Liver (tissue), 3 donors: ENCODE data around the gene SFN.

Source experiments
- FOXA1 ChIP-seq: IDR thresholded peaks from 2 replicates; pipeline ENCODE4 v1.6.1; 2016; ENCODE audit warnings: antibody characterized with exemption
- HNF4A ChIP-seq, 2 donors: conservative IDR thresholded peaks; 2 replicates each; pipeline ENCODE4 v1.6.1; 2016; ENCODE audit warnings: antibody characterized with exemption in 2 of 2, mild to moderate bottlenecking in 2 of 2
- HNF4G ChIP-seq: IDR thresholded peaks from 2 replicates; pipeline ENCODE4 v1.6.1; 2016; ENCODE audit warnings: antibody characterized with exemption
- MAX ChIP-seq: IDR thresholded peaks from 2 replicates; pipeline ENCODE4 v1.6.1; 2016; ENCODE audit warnings: antibody characterized with exemption
- RAD21 ChIP-seq, 2 donors: IDR thresholded peaks; 2 replicates each; pipeline ENCODE4 v1.6.1; 2016; ENCODE audit warnings: antibody characterized with exemption in 2 of 2, mild to moderate bottlenecking in 2 of 2
- REST ChIP-seq: IDR thresholded peaks from 2 replicates; pipeline ENCODE4 v1.6.1; 2016; ENCODE audit warnings: antibody characterized with exemption, mild to moderate bottlenecking
- RXRA ChIP-seq, 2 donors: IDR thresholded peaks; 2 replicates each; pipeline ENCODE4 v1.6.1; 2017 to 2018; ENCODE audit warnings: antibody characterized with exemption in 2 of 2, mild to moderate bottlenecking in 1 of 2
- TAF1 ChIP-seq: conservative IDR thresholded peaks from 2 replicates; pipeline ENCODE4 v1.6.1; 2016; ENCODE audit warnings: antibody characterized with exemption, mild to moderate bottlenecking
- YY1 ChIP-seq: IDR thresholded peaks from 2 replicates; pipeline ENCODE4 v1.6.1; 2016; ENCODE audit warnings: antibody characterized with exemption, mild to moderate bottlenecking
- ZBTB33 ChIP-seq: IDR thresholded peaks from 2 replicates; pipeline ENCODE4 v1.6.1; 2016; ENCODE audit warnings: antibody characterized with exemption
- TF ChIP-seq, protein P1 (sequence below): fragments of 150-350 bp; IDR thresholded peaks from 2 replicates; pipeline ENCODE4 v1.5.1; 2017; ENCODE audit warnings: improper control_type of control experiment, low read depth, low read length; ENCODE audit not compliant: missing input control
- TF ChIP-seq, protein P2 (sequence below): IDR thresholded peaks from 2 replicates; pipeline ENCODE4 v1.6.1; 2016; ENCODE audit warnings: antibody characterized with exemption
- donor health status: healthy.
- donor health status: healthy.

- TF ChIP-seq, protein P1, sequence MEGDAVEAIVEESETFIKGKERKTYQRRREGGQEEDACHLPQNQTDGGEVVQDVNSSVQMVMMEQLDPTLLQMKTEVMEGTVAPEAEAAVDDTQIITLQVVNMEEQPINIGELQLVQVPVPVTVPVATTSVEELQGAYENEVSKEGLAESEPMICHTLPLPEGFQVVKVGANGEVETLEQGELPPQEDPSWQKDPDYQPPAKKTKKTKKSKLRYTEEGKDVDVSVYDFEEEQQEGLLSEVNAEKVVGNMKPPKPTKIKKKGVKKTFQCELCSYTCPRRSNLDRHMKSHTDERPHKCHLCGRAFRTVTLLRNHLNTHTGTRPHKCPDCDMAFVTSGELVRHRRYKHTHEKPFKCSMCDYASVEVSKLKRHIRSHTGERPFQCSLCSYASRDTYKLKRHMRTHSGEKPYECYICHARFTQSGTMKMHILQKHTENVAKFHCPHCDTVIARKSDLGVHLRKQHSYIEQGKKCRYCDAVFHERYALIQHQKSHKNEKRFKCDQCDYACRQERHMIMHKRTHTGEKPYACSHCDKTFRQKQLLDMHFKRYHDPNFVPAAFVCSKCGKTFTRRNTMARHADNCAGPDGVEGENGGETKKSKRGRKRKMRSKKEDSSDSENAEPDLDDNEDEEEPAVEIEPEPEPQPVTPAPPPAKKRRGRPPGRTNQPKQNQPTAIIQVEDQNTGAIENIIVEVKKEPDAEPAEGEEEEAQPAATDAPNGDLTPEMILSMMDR, result no peak
- TF ChIP-seq RAD21 (IDR thresholded peaks at IDR 0.05) (no peak), HNF4G (no peak), YY1 (no peak), RXRA (IDR thresholded peaks at IDR 0.05) (no peak), TAF1 (no peak), FOXA1 (no peak), MAX (no peak), REST (no peak), ZBTB33 (no peak), HNF4A (conservative IDR thresholded peaks at IDR 0.05) (no peak)
- TF ChIP-seq, protein P2, sequence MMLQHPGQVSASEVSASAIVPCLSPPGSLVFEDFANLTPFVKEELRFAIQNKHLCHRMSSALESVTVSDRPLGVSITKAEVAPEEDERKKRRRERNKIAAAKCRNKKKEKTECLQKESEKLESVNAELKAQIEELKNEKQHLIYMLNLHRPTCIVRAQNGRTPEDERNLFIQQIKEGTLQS, result no peak
Measured at GRCh38 chr1:26863685-26864077, 732 bp downstream of the SFN start.
